ENCODE measurements around the gene TMED10.

The TMED10 gene

DNA sequence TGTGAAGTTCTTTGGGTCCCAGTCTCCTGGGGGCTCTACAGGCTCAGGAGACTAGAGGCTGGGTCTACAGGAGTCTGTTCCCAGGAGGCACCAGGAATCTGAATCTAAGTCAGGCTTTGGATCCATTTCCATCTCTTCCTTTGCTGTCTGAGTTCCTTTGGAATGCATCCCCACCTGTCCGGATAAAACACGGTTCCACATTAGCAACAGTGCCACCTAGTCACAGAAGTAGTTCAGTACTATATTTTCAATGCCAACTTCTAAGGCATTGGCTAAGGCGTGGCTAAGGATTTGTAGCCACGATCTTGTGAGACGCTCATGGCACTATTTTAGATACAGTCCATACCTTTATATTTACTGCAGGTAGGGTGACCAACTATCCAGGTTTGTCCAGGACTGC is 91.9 kb downstream of the TMED10 start:
- DNase-seq (ENCODE audit: low spot score) = no peak

DNA sequence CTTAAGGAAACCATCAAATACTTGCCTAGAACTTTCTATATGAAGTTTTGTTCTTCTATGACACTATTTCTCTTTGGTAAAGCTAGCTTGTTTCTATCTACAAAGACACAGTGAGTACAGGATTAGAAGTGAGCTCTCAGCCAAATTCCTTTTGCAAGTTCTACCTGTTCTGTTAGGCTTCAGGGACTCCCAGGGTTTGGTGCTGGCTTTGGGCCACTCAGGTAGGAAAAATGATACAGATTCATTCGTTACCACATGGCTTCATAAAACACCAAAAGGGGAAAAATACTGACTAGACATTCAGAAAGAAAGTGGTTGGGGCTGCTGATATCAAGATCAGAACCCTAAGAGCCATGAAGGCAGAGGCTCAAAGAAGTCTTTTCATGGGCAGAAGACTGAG is 93.1 kb downstream of the TMED10 start:
- DNase-seq (ENCODE audit: low spot score) = no peak

DNA sequence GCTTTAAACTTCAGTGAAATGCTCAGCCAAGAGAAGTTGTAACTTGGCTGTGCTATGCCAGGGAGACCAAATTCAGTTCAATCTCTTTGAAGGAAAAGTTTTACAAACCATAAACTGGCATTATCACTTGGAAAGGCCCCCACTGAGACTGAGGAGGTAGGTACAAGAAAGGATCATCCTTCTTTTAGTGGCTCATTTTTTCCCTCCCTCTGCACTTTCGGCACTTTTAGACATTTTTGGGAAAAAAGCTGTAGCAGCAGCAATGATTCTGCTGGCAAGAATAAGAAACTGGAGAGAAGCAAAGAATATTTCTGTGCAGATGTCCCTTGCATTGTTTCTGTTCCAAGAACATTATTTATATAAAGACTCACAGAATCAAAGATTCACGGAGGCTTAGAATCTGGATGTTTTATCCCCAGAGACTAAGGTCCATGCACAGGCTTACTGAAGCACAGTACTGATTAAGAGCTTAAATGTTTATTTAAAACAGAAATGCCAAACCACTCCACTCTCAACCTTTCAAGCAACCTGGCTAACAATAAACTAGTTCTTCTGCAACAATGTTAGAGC is 94.7 kb downstream of the TMED10 start:
- no peak for DNase-seq (ENCODE audit: low spot score)
